OCI-LY3 (cell line): ENCODE results near the gene JOSD1.
"Not testable (repeated sequence)": the region's sequence is repeated elsewhere in the genome, so short reads cannot be mapped to it uniquely, and the experiment has no call there.

Experiments
- H2AFZ ChIP-seq: fragments of 200-600, 300-600 bp; shearing (Covaris generic); 2 replicates; pipeline ENCODE4 v1.6.0; 2014; ENCODE audit warnings: antibody characterized with exemption, low read depth, low read length
- H3K27ac ChIP-seq: fragments of 200-600, 300-600 bp; sonication (generic); 2 replicates; pipeline ENCODE4 v1.5.1; 2014; ENCODE audit warnings: mild to moderate bottlenecking, low read length, moderate library complexity, mixed read lengths
- H3K27me3 ChIP-seq: fragments of 200-600, 300-600 bp; sonication (generic); 2 replicates; pipeline ENCODE4 v1.6.1; 2014; ENCODE audit warnings: low read depth, low read length, mixed read lengths
- H3K36me3 ChIP-seq: fragments of 200-600, 300-600 bp; sonication (generic); replicated peaks from 2 replicates; pipeline ENCODE3; 2014; ENCODE audit warnings: low read depth, low read length, mixed read lengths
- H3K4me1 ChIP-seq: fragments of 300-600, 200-600 bp; sonication (generic); 2 replicates; pipeline ENCODE4 v1.6.1; 2014; ENCODE audit warnings: low read length, mixed read lengths
- H3K4me2 ChIP-seq: fragments of 200-600, 300-600 bp; sonication (generic); 2 replicates; pipeline ENCODE4 v1.6.1; 2014; ENCODE audit warnings: low read length, mixed read lengths
- H3K4me3 ChIP-seq: fragments of 300-600, 200-600 bp; sonication (generic); 2 replicates; pipeline ENCODE4 v1.5.1; 2014; ENCODE audit warnings: antibody characterized with exemption, mild to moderate bottlenecking, low read length, moderate library complexity
- H3K79me2 ChIP-seq: fragments of 300-600, 200-600 bp; shearing (Covaris generic); 2 replicates; pipeline ENCODE4 v1.6.1; 2014; ENCODE audit warnings: mild to moderate bottlenecking, low read length, mixed read lengths
- H3K9ac ChIP-seq: fragments of 300-600, 200-600 bp; shearing (Covaris generic); 2 replicates; pipeline ENCODE4 v1.6.0; 2014; ENCODE audit warnings: mild to moderate bottlenecking, low read length, moderate library complexity
- H3K9me3 ChIP-seq: fragments of 200-600, 300-600 bp; shearing (Covaris generic); 2 replicates; pipeline ENCODE4 v1.6.1; 2014; ENCODE audit warnings: low read length, mixed read lengths; ENCODE audit not compliant: insufficient read depth
- H4K20me1 ChIP-seq: fragments of 200-600, 300-600 bp; sonication (generic); 2 replicates; pipeline ENCODE4 v1.6.1; 2016; ENCODE audit warnings: low read length, mixed read lengths; ENCODE audit not compliant: insufficient read depth
- EZH2phosphoT487 ChIP-seq: fragments of 200-600 bp; shearing (Covaris generic); IDR thresholded peaks from 2 replicates; pipeline ENCODE4 v1.6.1; 2018; ENCODE audit warnings: antibody characterized with exemption, mixed run types, low read depth
- TF ChIP-seq, protein P1 (sequence below): fragments of 200-600, 300-600 bp; sonication (generic); IDR thresholded peaks from 2 replicates; pipeline ENCODE4 v1.5.1; 2014; ENCODE audit warnings: antibody characterized with exemption, low read length, low read depth

Gene JOSD1

DNA sequence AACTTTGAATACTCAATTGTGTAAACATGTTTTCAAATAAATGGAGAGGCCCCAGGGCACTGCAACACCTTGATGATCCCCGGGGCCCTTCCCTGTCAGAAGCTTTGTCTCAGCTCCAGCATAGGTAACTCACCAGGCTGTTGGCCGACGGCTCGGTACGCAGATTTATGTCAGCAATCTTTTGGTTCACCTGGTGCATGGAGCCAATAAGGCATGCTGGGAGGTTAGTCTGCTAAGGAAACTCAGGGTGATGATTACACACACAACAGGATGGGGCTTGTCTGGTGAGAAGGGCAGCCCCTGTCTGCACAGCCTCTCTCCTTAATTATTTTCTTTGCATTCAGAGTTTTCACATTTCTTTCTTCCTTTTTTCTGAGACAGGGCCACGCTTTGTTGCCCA lies 55.3 kb downstream of the JOSD1 start:
- Histone ChIP-seq H3K36me3 (no peaks in the 10 kb centered on the region), H3K27me3 (no peaks in the 10 kb centered on the region), H3K9me3 (no peaks in the 10 kb centered on the region), H2AFZ (no peak overlapping the region), H3K9ac (no peak overlapping the region), H4K20me1 (no peaks in the 10 kb centered on the region), H3K79me2 (no peaks in the 10 kb centered on the region), H3K4me3 (no peak overlapping the region), H3K27ac (no peak overlapping the region), H3K4me2 (no peak overlapping the region), H3K4me1 (no peaks in the 10 kb centered on the region)
- TF ChIP-seq, protein P1, sequence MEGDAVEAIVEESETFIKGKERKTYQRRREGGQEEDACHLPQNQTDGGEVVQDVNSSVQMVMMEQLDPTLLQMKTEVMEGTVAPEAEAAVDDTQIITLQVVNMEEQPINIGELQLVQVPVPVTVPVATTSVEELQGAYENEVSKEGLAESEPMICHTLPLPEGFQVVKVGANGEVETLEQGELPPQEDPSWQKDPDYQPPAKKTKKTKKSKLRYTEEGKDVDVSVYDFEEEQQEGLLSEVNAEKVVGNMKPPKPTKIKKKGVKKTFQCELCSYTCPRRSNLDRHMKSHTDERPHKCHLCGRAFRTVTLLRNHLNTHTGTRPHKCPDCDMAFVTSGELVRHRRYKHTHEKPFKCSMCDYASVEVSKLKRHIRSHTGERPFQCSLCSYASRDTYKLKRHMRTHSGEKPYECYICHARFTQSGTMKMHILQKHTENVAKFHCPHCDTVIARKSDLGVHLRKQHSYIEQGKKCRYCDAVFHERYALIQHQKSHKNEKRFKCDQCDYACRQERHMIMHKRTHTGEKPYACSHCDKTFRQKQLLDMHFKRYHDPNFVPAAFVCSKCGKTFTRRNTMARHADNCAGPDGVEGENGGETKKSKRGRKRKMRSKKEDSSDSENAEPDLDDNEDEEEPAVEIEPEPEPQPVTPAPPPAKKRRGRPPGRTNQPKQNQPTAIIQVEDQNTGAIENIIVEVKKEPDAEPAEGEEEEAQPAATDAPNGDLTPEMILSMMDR, result no peak
- TF ChIP-seq EZH2phosphoT487, result no peak

DNA sequence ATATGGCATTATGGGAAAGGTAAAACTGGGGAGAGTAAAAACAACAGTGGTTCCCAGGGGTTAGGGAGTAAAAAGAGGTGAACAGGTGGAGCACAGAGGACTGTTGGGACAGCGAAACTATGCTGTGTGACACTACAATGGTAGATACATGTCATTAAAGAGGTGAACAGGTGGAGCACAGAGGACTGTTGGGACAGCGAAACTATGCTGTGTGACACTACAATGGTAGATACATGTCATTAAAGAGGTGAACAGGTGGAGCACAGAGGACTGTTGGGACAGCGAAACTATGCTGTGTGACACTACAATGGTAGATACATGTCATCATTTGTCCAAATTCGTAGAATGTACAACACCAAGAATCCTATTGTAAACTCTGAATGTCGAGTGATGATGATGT lies 56.5 kb downstream of the JOSD1 start:
- not testable (repeated sequence) for H3K4me2 ChIP-seq, H3K9ac ChIP-seq, H4K20me1 ChIP-seq, H3K79me2 ChIP-seq, H3K4me1 ChIP-seq, H3K4me3 ChIP-seq, H3K27me3 ChIP-seq, H3K27ac ChIP-seq, H2AFZ ChIP-seq, H3K9me3 ChIP-seq, H3K36me3 ChIP-seq

DNA sequence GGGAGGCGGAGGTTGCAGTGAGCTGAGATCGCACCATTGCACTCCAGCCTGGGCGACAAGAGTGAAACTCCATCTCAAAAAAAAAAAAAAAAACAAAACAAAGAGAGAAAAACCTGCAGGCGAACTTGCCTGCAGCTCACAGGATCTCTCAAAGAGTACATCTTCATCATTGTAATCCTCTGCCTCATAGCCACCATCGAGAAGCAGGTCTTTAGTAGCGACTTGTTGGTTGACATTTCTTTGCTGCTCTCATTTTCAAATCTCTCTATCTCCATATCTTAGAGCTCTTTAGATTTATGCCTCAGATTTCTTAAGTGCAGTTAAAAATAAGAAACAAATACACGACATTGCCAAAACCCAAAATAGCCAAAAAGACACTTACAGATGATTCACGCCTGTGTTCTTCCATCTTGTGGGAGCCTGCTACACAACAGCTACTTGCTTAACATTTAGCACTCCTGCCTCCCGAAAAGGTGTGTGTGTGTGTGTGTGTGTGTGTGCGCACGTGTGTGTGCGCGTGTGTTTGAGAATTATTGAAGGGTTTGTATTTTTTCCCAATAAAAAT lies 59.2 kb downstream of the JOSD1 start:
- Histone ChIP-seq H3K9me3 (no peaks in the 10 kb centered on the region), H3K79me2 (no peaks in the 10 kb centered on the region), H4K20me1 (no peaks in the 10 kb centered on the region), H3K27me3 (no peaks in the 10 kb centered on the region), H2AFZ (no peak overlapping the region), H3K4me3 (no peak overlapping the region), H3K4me2 (no peak overlapping the region), H3K4me1 (no peaks in the 10 kb centered on the region), H3K9ac (no peak overlapping the region), H3K36me3 (no peaks in the 10 kb centered on the region), H3K27ac (no peak overlapping the region)
- TF ChIP-seq, protein P1, result no peak
- TF ChIP-seq EZH2phosphoT487, result no peak

DNA sequence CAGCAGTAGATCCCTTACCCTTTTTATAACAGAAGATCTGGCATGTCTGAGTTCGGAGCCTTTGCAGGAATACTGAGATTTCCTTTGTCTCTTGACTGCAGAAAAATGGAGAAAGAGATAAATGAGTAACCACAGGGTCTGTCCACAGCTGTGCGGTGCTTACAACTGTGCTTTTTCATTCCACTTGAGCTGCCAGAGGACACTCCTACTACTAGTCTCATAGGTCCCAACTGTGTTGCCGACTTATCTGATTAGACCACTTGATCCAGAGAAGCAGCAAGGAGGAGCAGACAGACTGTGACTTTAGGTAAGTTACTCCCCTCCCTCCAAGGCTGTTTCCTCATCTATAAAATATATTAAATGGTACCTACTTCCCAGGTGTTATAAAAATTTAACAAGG lies 62.0 kb downstream of the JOSD1 start:
- no peaks in the 10 kb centered on the region for H3K4me1 ChIP-seq
- no peaks in the 10 kb centered on the region for H3K9me3 ChIP-seq
- H2AFZ ChIP-seq, result no peak overlapping the region
- H3K27ac ChIP-seq, result no peak overlapping the region
- H3K36me3 ChIP-seq, result no peaks in the 10 kb centered on the region
- no peak overlapping the region for H3K9ac ChIP-seq
- no peaks in the 10 kb centered on the region for H4K20me1 ChIP-seq
- no peak for TF ChIP-seq EZH2phosphoT487
- TF ChIP-seq, protein P1, result no peak
- no peak overlapping the region for H3K4me2 ChIP-seq
- no peaks in the 10 kb centered on the region for H3K79me2 ChIP-seq
- no peak overlapping the region for H3K4me3 ChIP-seq
- H3K27me3 ChIP-seq, result no peaks in the 10 kb centered on the region

DNA sequence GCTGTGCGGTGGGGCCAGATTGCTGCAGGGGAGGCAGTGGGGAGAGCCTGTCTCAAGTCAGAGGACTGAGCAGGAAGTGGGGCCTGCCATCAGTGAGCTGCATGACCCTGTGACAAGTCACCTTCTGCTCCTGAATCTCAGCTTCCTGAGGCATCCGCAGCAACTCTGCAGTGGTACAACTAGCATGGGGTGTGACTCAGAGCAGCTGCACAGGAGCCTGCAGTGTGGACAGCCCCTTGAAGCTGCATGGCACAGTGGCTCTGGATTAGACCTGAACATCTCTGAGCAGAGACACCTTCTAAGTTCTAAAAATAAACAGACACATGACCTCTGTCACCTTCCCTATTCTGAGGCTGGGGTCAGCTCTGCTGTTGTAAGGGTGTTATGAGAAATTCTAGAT lies 62.5 kb downstream of the JOSD1 start:
- Histone ChIP-seq H3K4me2 (no peak overlapping the region), H3K27ac (no peak overlapping the region), H3K27me3 (no peaks in the 10 kb centered on the region), H3K9ac (no peak overlapping the region), H4K20me1 (no peaks in the 10 kb centered on the region), H3K4me3 (no peak overlapping the region), H3K4me1 (no peaks in the 10 kb centered on the region), H3K9me3 (no peaks in the 10 kb centered on the region), H2AFZ (no peak overlapping the region), H3K79me2 (no peaks in the 10 kb centered on the region), H3K36me3 (no peaks in the 10 kb centered on the region)
- no peak for TF ChIP-seq EZH2phosphoT487
- TF ChIP-seq, protein P1, result no peak
